CD4-positive, alpha-beta T cell treated with Interleukin-4 for 1 hour (primary cell): ENCODE measurements around the gene NFATC1.

ENCODE experiments used
- DNase-seq, 2 donors: peaks; one replicate each; pipeline ENCODE4 v3.0.0-alpha.2; 2020 to 2022

NFATC1 gene

GRCh38 chr18:79525556-79526467, 130.1 kb downstream of the NFATC1 start:
- no peak for DNase-seq

GRCh38 chr18:79526468-79527460, 131.0 kb downstream of the NFATC1 start:
- DNase-seq: no peak

DNA sequence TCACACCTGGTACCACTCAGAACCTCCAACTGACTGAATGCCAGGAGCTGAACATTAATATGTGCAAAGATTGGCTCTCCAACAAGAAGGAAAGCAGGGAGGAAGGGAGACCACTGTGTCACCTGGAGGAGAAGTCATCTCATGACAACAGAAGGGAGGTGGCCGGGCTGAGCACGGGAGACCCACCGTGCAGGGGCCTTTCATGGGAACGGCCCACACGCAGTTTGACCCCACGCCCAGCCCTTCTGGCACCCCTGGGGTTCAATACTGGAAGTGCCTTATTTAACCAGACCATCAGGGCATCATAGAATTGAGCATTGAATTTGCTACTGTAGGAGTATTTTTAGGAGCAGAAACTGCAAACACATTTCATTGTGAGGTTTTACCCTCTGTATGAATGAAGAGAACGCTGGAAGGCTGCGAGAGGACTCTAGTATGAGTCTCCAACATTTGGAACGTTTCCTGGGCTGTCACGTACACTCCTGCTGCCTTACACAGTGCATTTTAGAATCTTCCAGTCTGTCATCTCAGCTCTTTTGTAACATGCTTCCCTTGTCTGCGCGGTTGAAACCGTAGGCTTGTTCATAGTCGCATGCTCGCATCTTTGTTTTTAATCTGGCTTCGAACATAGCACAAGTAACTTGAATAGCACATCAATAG, 132.1 kb downstream of the NFATC1 start:
- DNase-seq: no peak

- DNase-seq: no peak
Observed at GRCh38 chr18:79528316-79528695, 132.6 kb downstream of the NFATC1 start.

DNA sequence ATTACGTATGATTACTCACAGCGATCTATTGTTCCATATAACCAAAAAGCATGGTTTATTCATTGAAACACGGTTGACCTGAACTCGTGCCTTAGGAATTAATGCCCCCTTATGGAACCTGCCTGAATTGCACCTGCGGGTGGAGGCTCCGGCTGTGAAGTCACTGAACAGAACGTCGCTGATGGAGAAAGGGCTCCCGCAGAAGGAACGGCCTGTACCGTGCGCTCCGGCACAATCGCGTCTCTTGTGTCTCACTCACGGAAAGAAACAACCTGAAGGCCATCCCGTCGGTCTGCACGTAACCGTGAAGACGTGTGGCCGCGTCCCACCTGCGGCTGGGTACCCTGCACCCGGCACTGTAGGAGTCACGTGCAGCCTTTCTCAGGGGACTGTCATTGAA, 133.1 kb downstream of the NFATC1 start:
- peak; percentile 72 to 79 for DNase-seq

DNA sequence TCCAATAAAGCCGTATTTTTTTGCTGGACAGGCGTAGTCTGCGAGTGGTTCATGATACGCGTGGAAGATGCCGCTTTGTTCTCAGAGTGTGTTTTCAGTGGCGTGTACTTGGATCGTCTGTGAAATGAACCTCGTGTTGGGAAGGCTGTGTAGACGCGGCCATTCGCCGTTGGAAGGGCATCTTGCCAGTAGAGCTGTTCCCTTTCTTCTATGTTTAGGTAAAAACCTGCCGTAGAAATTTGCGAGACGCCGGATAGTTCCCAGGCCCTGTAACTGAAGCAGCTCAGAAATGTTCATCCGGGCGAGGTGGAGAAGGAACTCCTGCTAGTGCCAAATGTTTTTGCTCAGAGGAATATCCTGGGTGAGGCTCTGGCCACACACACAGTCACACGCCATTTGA, 133.6 kb downstream of the NFATC1 start:
- no peak for DNase-seq

DNA sequence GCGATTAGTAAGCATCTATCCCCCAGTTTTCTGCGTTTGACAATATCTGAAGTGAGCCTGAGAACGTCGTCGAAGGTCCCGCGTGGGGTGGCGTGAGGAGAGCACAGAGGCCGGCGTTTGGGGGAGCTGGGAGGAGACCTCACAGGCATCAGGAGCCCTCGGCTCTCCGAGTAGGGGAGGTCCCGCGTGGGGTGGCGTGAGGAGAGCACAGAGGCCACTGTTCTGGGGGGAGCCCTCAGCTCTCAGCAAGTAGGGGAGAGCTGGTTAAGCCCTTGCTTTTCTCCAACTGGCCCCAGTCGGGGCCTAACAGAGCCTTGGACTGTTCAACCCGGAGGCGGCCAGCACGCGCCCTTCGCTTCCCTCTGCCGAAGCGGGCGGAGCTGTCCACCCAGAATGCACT, 134.3 kb downstream of the NFATC1 start:
- DNase-seq: no peak

- DNase-seq: no peak
Observed at GRCh38 chr18:79530821-79531220, 135.1 kb downstream of the NFATC1 start.

DNA sequence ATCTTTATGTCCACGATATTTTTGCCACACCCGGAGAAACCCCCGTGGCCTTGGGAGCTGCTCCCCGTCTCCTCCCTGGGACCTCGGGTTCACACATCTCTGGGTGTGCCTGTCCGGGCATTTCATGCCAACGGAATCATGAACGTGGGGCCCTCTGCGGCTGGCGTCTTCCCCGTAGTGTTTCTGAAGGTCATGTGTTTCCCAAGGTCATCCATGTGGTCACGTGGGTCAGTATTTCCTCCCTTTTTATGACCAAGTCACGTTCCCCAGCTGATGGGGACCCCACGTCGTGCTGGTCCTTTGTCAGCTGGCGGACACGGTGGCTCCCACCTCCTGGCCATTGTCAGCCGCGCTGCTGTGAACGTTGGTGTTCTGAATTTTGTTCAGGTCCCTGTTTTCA, 135.7 kb downstream of the NFATC1 start:
- no peak for DNase-seq

- no peak for DNase-seq
Observed at GRCh38 chr18:79531926-79532312, 136.2 kb downstream of the NFATC1 start.

DNA sequence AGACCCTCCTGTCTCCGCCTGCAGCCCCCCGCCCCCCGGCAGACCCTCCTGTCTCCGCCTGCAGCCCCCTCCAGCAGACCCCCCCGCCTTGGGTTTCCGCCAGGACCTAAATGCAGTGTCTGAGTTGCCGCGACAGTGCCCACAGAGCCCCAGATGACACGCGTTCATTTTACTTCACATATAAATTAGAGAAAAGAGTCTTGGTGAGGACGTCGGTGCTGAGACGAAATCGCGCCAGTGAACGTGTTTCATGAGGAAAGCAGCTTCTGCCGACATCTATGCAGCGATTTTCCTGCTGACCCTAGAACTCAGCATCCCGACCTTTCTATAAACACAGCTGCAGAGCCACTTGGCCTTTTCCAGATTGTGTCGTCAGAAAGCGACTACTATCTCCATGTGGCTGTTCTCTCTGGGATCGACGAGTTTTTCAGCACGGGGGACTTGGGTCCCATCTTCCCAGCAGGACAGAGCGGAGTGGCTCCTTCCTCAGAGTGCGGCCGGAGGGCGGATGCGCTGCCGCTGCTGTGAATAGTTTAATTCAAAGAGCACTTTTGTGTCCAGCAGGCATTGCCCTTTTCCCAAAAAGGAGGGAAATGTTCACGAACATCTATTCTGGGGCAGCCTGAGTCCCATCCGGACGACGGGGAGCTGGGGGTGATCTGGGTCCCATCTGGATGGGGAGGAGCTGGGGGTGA, 136.7 kb downstream of the NFATC1 start:
- no peak for DNase-seq

DNA sequence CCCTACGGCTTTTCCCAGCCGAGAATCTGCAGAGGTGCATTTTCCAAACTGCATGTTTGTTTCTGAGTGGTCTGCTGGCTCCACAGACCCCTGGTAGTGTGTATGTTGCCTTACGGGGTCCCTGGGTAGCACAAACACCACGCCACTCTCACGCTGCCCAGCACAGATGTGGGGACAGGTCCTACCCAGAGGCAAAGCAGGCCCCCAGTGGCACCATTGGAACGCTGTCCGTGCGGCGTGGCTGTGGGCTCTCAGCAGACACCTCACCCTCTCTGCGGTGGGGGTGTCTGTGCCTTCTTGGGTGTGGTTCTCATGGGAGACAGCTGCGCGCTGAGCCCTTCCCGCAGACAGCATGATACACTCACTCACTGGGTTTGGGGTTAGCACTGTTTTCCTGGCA, 137.4 kb downstream of the NFATC1 start:
- DNase-seq: no peak

DNA sequence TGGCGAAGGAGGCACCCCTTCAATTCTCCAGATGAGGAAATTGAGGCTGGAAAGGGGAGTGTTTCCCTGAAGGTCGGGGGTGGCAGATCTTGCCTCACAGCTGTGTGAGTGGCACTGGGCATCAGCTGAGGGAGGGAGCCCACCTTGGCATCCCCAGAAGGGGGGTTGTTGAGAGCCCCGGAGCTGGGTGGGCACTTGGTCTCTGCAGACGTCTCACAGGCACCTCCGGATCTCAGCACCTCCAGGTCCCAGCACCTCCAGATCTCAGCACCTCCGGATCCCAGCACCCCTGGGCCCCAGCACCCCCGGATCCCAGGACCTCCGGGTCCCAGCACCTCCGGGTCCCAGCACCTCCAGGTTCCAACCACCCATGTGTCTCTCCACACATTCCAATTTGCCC, 137.9 kb downstream of the NFATC1 start:
- DNase-seq: no peak

- DNase-seq: no peak
Observed at GRCh38 chr18:79534356-79534755, 138.6 kb downstream of the NFATC1 start.

GRCh38 chr18:79537758-79538157, 142.0 kb downstream of the NFATC1 start:
- no peak for DNase-seq

GRCh38 chr18:79538635-79539034, 142.9 kb downstream of the NFATC1 start:
- no peak for DNase-seq

- no peak for DNase-seq
Observed at GRCh38 chr18:79540161-79540903, 144.6 kb downstream of the NFATC1 start.

GRCh38 chr18:79540904-79541282, 145.2 kb downstream of the NFATC1 start:
- DNase-seq: no peak

DNA sequence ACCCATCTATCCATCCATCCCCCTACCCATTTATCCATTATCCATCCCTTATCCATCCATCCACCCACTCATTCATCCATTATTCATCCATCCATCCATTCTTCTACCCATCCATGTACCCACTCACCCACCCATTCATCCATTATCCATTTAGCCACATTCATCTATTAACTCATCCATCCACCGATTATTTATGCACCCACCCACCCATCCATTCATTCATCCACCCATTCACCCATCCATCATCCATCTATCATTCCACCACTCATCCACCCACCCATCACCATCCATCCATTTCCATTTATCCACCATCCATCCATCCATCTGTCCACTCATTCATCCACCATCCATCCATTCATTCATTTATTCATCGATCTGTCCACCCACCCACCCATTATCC, 146.5 kb downstream of the NFATC1 start:
- no peak for DNase-seq

- DNase-seq: no peak
Observed at GRCh38 chr18:79542876-79543750, 147.4 kb downstream of the NFATC1 start.

- DNase-seq: no peak
Observed at GRCh38 chr18:79543861-79544385, 148.2 kb downstream of the NFATC1 start.
